ENCODE results near the gene ACTRT2. TPM values are rescaled to one million over a fixed set of nuclear protein-coding genes. Genes with fewer than 3 reads are reported as not detected.

The ACTRT2 gene
- total and polyA plus RNA-seq, 7 donors, result not detected

DNA sequence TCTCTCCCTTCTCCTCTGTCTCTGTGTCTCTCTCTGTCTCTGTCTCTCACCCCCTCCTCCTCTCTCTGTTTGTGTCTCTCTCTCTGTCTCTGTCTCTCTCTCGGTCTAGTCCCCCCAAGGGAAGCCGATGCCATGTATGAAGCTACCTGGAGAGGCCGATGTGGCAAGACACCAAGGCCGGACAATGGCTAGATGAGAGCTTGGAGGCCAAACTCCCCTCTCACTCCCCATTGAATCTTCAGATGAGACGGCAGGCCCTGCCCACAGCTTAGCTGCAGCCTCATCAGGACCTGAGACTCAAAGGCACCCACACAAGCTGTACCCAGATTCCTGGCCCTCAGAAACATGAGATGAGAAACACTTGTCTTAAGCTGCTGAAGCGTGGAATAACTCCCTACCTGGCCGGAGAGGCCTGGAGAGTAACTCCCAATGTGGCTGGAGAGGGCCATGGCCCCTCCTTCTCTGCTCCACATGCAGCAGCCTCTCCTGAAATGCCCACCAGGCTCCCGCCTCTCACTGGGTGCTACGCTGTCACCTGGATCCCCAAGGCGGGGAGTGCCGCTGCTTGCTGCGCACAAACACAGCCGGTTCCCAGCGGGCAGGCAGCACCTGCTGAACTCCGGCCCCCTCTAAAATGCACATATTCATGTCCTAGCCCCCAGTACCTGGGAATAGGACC is 7.8 kb upstream of the ACTRT2 start:
- TF ChIP-seq, protein P1, sequence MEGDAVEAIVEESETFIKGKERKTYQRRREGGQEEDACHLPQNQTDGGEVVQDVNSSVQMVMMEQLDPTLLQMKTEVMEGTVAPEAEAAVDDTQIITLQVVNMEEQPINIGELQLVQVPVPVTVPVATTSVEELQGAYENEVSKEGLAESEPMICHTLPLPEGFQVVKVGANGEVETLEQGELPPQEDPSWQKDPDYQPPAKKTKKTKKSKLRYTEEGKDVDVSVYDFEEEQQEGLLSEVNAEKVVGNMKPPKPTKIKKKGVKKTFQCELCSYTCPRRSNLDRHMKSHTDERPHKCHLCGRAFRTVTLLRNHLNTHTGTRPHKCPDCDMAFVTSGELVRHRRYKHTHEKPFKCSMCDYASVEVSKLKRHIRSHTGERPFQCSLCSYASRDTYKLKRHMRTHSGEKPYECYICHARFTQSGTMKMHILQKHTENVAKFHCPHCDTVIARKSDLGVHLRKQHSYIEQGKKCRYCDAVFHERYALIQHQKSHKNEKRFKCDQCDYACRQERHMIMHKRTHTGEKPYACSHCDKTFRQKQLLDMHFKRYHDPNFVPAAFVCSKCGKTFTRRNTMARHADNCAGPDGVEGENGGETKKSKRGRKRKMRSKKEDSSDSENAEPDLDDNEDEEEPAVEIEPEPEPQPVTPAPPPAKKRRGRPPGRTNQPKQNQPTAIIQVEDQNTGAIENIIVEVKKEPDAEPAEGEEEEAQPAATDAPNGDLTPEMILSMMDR (IDR thresholded peaks at IDR 0.05), result no peak
- no peak for TF ChIP-seq POLR2AphosphoS5 (IDR thresholded peaks at IDR 0.05)
- no peak for TF ChIP-seq EP300 (IDR thresholded peaks at IDR 0.05)
- no peak for TF ChIP-seq POLR2A (IDR thresholded peaks at IDR 0.05)
- peaks cover 0 to 6% (median 0%) of the 10 kb centered on the region in 4 donors for H3K9me3 ChIP-seq
- intact Hi-C loops (cut with DNase I), result loop anchor here (5.0 kb wide), 1 partner anchor 309 kb away; no protein-coding TSS in a partner anchor
- no peak overlapping the region for H3K27ac ChIP-seq
- no peaks in the 10 kb centered on the region for H3K36me3 ChIP-seq
- DNase-seq, result peak; percentile 35
- H3K27me3 ChIP-seq, result peaks cover 14 to 92% (median 66%) of the 10 kb centered on the region in 3 donors
- 86 to 87% methylated on average over 15 of the region's 15 CpGs for WGBS, 2 donors
- H3K4me3 ChIP-seq, result no peak overlapping the region
- peaks cover 0 to 16% (median 13%) of the 10 kb centered on the region in 4 donors for H3K4me1 ChIP-seq

DNA sequence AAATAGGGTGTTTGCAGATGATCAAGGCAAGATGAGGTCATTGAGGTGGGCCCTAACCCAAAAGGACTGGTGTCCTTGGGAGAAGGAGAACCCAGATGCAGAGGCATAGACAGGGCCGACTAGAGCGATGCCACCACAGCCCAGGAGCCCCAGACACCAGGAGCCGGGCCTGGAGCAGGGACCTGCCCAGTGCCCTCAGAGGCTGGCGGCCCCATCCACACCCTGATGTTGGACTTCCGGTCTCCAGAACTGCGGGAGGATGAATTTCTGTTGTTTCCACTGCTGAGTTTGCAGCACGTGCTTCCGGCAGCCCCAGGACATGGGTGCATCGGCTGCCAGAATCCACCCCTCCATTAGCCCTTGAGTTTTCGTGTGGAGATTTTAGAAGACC is 7.2 kb upstream of the ACTRT2 start:
- Histone ChIP-seq H3K9me3 (peaks cover 0 to under 1% (median 0%) of the 10 kb centered on the region in 4 donors), H3K4me3 (no peak overlapping the region), H3K27me3 (peaks cover 14 to 92% (median 65%) of the 10 kb centered on the region in 3 donors), H3K4me1 (peaks cover 0 to 16% (median 13%) of the 10 kb centered on the region in 4 donors), H3K27ac (no peak overlapping the region), H3K36me3 (no peaks in the 10 kb centered on the region)
- peak; percentile 29 for DNase-seq
- 83 to 84% methylated on average over 10 of the region's 10 CpGs for WGBS, 2 donors
- intact Hi-C loops (cut with DNase I), result loop anchor here (5.0 kb wide), 1 partner anchor 308 kb away; no protein-coding TSS in a partner anchor
- TF ChIP-seq EP300 (IDR thresholded peaks at IDR 0.05) (no peak), POLR2AphosphoS5 (IDR thresholded peaks at IDR 0.05) (no peak), POLR2A (IDR thresholded peaks at IDR 0.05) (no peak)
- TF ChIP-seq, protein P1 (IDR thresholded peaks at IDR 0.05), result no peak

DNA sequence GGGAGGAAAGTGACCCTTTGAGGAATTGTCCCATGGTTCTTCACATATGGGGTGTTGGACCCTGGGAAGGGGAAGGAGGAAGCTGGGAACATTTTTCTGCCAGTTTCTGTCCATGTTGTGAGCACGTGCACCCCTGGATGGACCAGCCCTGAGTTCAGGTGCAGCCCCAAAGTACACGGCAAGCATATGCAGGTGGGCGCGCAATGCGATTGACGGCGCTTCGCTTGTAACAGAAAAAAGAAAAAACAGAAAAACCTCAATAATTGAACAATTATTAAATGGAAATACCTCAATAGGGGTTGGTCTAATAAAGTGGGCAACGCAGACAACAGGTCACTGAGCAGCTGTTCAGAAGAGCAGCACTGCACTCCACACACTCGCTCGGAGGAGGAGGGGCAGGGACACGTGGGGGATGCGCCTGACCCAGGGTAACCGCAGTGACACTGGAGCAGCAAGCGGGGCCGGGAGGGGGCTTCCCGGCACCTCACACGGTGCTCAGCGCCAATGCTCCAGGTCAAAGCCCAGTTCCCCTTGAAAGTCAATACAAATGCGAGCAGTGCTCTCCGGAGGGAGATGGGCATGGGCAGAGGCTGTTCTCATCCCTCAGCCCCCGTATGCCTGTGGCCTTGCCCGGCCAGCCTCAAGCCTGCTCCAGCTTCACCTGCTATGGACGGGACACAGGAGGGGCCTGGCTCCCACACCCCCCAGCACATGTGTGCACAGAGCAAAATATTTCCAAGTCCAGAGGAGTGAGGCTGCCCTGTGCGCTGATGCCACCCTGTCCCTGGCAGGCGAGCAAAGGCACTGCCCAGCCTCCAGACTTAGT is 6.6 kb upstream of the ACTRT2 start:
- intact Hi-C loops (cut with DNase I), result loop anchor here (5.0 kb wide), 1 partner anchor 308 kb away; no protein-coding TSS in a partner anchor
- Histone ChIP-seq H3K27ac (no peak overlapping the region), H3K9me3 (no peaks in the 10 kb centered on the region), H3K36me3 (no peaks in the 10 kb centered on the region), H3K4me1 (peaks cover 0 to 16% (median 13%) of the 10 kb centered on the region in 4 donors), H3K27me3 (peaks cover 14 to 92% (median 65%) of the 10 kb centered on the region in 3 donors), H3K4me3 (no peak overlapping the region)
- DNase-seq, result peak; percentile 34
- TF ChIP-seq EP300 (IDR thresholded peaks at IDR 0.05), result no peak
- no peak for TF ChIP-seq POLR2A (IDR thresholded peaks at IDR 0.05)
- TF ChIP-seq POLR2AphosphoS5 (IDR thresholded peaks at IDR 0.05), result no peak
- TF ChIP-seq, protein P1 (IDR thresholded peaks at IDR 0.05), result no peak
- 76 to 81% methylated on average over 26 of the region's 26 CpGs for WGBS, 2 donors

DNA sequence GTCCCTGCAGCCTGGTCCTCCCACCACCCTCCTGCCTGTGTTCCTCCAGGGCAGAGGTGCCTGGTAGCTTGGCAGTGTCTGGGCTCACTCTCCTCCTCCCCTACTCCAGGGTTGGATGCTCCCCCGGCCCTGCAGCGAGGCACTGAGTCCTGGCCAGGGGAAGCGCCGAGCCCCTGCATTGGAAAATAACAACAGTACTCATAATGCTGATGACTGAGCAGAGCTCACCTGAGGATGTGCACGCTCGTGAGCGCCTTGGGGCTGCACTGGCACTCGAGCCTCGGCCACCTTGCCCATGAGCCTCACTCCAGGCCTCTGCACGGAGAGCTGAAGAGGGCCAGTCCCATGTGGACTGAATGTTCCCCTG is 6.0 kb upstream of the ACTRT2 start:
- intact Hi-C loops (cut with DNase I), result no loop called here
- Histone ChIP-seq H3K4me3 (no peak overlapping the region), H3K27ac (no peak overlapping the region), H3K27me3 (peaks cover 14 to 92% (median 67%) of the 10 kb centered on the region in 3 donors), H3K9me3 (no peaks in the 10 kb centered on the region), H3K4me1 (peaks cover 0 to 16% (median 13%) of the 10 kb centered on the region in 4 donors), H3K36me3 (no peaks in the 10 kb centered on the region)
- peak; percentile 53 for DNase-seq
- 81 to 89% methylated on average over 10 of the region's 10 CpGs for WGBS, 2 donors
- TF ChIP-seq POLR2AphosphoS5 (IDR thresholded peaks at IDR 0.05) (no peak), POLR2A (IDR thresholded peaks at IDR 0.05) (no peak), EP300 (IDR thresholded peaks at IDR 0.05) (no peak)
- TF ChIP-seq, protein P1 (IDR thresholded peaks at IDR 0.05), result no peak

Measured in sigmoid colon (tissue), 7 donors.